Measurements from ENCODE around the gene FLNB.

The FLNB gene

GRCh38 chr3:58028902-58029301 is 20.7 kb downstream of the FLNB start:
- TF ChIP-seq, protein P1, sequence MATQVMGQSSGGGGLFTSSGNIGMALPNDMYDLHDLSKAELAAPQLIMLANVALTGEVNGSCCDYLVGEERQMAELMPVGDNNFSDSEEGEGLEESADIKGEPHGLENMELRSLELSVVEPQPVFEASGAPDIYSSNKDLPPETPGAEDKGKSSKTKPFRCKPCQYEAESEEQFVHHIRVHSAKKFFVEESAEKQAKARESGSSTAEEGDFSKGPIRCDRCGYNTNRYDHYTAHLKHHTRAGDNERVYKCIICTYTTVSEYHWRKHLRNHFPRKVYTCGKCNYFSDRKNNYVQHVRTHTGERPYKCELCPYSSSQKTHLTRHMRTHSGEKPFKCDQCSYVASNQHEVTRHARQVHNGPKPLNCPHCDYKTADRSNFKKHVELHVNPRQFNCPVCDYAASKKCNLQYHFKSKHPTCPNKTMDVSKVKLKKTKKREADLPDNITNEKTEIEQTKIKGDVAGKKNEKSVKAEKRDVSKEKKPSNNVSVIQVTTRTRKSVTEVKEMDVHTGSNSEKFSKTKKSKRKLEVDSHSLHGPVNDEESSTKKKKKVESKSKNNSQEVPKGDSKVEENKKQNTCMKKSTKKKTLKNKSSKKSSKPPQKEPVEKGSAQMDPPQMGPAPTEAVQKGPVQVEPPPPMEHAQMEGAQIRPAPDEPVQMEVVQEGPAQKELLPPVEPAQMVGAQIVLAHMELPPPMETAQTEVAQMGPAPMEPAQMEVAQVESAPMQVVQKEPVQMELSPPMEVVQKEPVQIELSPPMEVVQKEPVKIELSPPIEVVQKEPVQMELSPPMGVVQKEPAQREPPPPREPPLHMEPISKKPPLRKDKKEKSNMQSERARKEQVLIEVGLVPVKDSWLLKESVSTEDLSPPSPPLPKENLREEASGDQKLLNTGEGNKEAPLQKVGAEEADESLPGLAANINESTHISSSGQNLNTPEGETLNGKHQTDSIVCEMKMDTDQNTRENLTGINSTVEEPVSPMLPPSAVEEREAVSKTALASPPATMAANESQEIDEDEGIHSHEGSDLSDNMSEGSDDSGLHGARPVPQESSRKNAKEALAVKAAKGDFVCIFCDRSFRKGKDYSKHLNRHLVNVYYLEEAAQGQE (IDR thresholded peaks at IDR 0.05; ENCODE audit: insufficient read depth in 1 of 2, low read depth in 2 of 2, low read length in 2 of 2), result no peak
- TF ChIP-seq FOXP2 (optimal IDR thresholded peaks at IDR 0.05; ENCODE audit: borderline replicate concordance, extremely low read depth, extremely low read length, insufficient read depth) (no peak), POLR2AphosphoS5 (IDR thresholded peaks at IDR 0.05; ENCODE audit: low read depth, low read length) (no peak), SIN3A (IDR thresholded peaks at IDR 0.05; ENCODE audit: borderline replicate concordance, insufficient read depth, low read length) (no peak), TAF1 (IDR thresholded peaks at IDR 0.05; ENCODE audit: borderline replicate concordance, insufficient read depth, low read length) (no peak)

- TF ChIP-seq, protein P1 (IDR thresholded peaks at IDR 0.05; ENCODE audit: insufficient read depth in 1 of 2, low read depth in 2 of 2, low read length in 2 of 2), result no peak
- TF ChIP-seq SIN3A (IDR thresholded peaks at IDR 0.05; ENCODE audit: borderline replicate concordance, insufficient read depth, low read length) (no peak), TAF1 (IDR thresholded peaks at IDR 0.05; ENCODE audit: borderline replicate concordance, insufficient read depth, low read length) (no peak), POLR2AphosphoS5 (IDR thresholded peaks at IDR 0.05; ENCODE audit: low read depth, low read length) (no peak), FOXP2 (optimal IDR thresholded peaks at IDR 0.05; ENCODE audit: borderline replicate concordance, extremely low read depth, extremely low read length, insufficient read depth) (no peak)
Measured at GRCh38 chr3:58029842-58030584, 21.8 kb downstream of the FLNB start.

- TF ChIP-seq POLR2AphosphoS5 (IDR thresholded peaks at IDR 0.05; ENCODE audit: low read depth, low read length) (no peak), FOXP2 (optimal IDR thresholded peaks at IDR 0.05; ENCODE audit: borderline replicate concordance, extremely low read depth, extremely low read length, insufficient read depth) (no peak), SIN3A (IDR thresholded peaks at IDR 0.05; ENCODE audit: borderline replicate concordance, insufficient read depth, low read length) (no peak), TAF1 (IDR thresholded peaks at IDR 0.05; ENCODE audit: borderline replicate concordance, insufficient read depth, low read length) (no peak)
- TF ChIP-seq, protein P1 (IDR thresholded peaks at IDR 0.05; ENCODE audit: insufficient read depth in 1 of 2, low read depth in 2 of 2, low read length in 2 of 2), result no peak
Measured at GRCh38 chr3:58032186-58032585, 24.0 kb downstream of the FLNB start.

- TF ChIP-seq POLR2AphosphoS5 (IDR thresholded peaks at IDR 0.05; ENCODE audit: low read depth, low read length), result no peak
- TF ChIP-seq FOXP2 (optimal IDR thresholded peaks at IDR 0.05; ENCODE audit: borderline replicate concordance, extremely low read depth, extremely low read length, insufficient read depth), result no peak
- no peak for TF ChIP-seq SIN3A (IDR thresholded peaks at IDR 0.05; ENCODE audit: borderline replicate concordance, insufficient read depth, low read length)
- TF ChIP-seq, protein P1 (IDR thresholded peaks at IDR 0.05; ENCODE audit: insufficient read depth in 1 of 2, low read depth in 2 of 2, low read length in 2 of 2), result no peak
- TF ChIP-seq TAF1 (IDR thresholded peaks at IDR 0.05; ENCODE audit: borderline replicate concordance, insufficient read depth, low read length), result no peak
Measured at GRCh38 chr3:58034738-58035523, 26.7 kb downstream of the FLNB start.

All from PFSK-1 (cell line).